GM21737 (cell line): ENCODE results near the gene IL6R.

ENCODE experiments used
- ATAC-seq: cut with Tn5 transposase; IDR thresholded peaks from one replicate; pipeline ENCODE4 v1.9.1; 2021; ENCODE audit warnings: mild to moderate bottlenecking, moderate library complexity; ENCODE audit not compliant: unreplicated experiment

The IL6R gene

GRCh38 chr1:154503898-154504297 is 98.8 kb downstream of the IL6R start:
- ATAC-seq = no peak

- no peak for ATAC-seq
Measured at GRCh38 chr1:154512760-154513159, 107.6 kb downstream of the IL6R start.

GRCh38 chr1:154514066-154514553 is 109.0 kb downstream of the IL6R start:
- ATAC-seq = no peak

- ATAC-seq = no peak
Measured at GRCh38 chr1:154517661-154518060, 112.5 kb downstream of the IL6R start.
